Stomach (tissue), 4 donors: ENCODE measurements around the gene CHMP2A.

Source experiments
- CTCF ChIP-seq, 7 experiments: fragments of 450-650 bp in 4 of 7; fragments of 200-600 bp in 3 of 7; sonication (generic) in 3 of 7; IDR thresholded peaks; one replicate each; pipeline ENCODE4 v1.5.1; 2016 to 2019; ENCODE audit warnings: antibody characterized with exemption in 7 of 7, control low read depth in 2 of 7, mild to moderate bottlenecking in 1 of 7
- EP300 ChIP-seq: sonication (generic); formaldehyde crosslinking; IDR thresholded peaks from one replicate; pipeline ENCODE4 v1.6.1; 2017; ENCODE audit warnings: antibody characterized with exemption

GRCh38 chr19:58585442-58586132 is 30.7 kb upstream of the CHMP2A start:
- TF ChIP-seq CTCF (IDR thresholded peaks at IDR 0.05) (no peak), EP300 (no peak)
